Nephron progenitor cell (in vitro differentiated cells): ENCODE measurements around the gene NLGN4Y.

ENCODE experiments used
- DNase-seq: peaks from one replicate; pipeline ENCODE4 v3.0.0; 2021
- H3K27ac Mint-ChIP-seq: 2 replicates; pipeline ENCODE4 v1.8.0; 2021; ENCODE audit warnings: mild to moderate bottlenecking, moderate library complexity, mixed read lengths
- H3K27me3 Mint-ChIP-seq: 2 replicates; pipeline ENCODE4 v1.8.0; 2021; ENCODE audit warnings: mild to moderate bottlenecking, low read depth, mixed read lengths; ENCODE audit not compliant: poor library complexity
- H3K36me3 Mint-ChIP-seq: 2 replicates; pipeline ENCODE4 v1.8.0; 2021; ENCODE audit warnings: low read depth, mixed read lengths
- H3K4me1 Mint-ChIP-seq: 2 replicates; pipeline ENCODE4 v1.8.0; 2021; ENCODE audit warnings: mixed read lengths
- H3K4me3 Mint-ChIP-seq: 2 replicates; pipeline ENCODE4 v1.8.0; 2021; ENCODE audit warnings: mild to moderate bottlenecking, moderate library complexity, mixed read lengths
- H3K9me3 Mint-ChIP-seq: 2 replicates; pipeline ENCODE4 v1.8.0; 2021; ENCODE audit warnings: mild to moderate bottlenecking, moderate library complexity, mixed read lengths
- CTCF ChIP-seq: fragments of 200-600 bp; sonication (generic); IDR thresholded peaks from 2 replicates; pipeline ENCODE4 v1.5.0; 2021; ENCODE audit warnings: antibody characterized with exemption

Gene NLGN4Y

GRCh38 chrY:14581294-14581693 is 57.0 kb downstream of the NLGN4Y start:
- Mint-ChIP-seq H3K27me3 (no peaks in the 10 kb centered on the region), H3K9me3 (no peaks in the 10 kb centered on the region), H3K27ac (no peak overlapping the region)

GRCh38 chrY:14586725-14587124 is 62.4 kb downstream of the NLGN4Y start:
- Mint-ChIP-seq H3K27ac (no peak overlapping the region), H3K36me3 (no peaks in the 10 kb centered on the region), H3K27me3 (no peaks in the 10 kb centered on the region), H3K9me3 (no peaks in the 10 kb centered on the region), H3K4me3 (no peak overlapping the region), H3K4me1 (no peaks in the 10 kb centered on the region)
- TF ChIP-seq CTCF, result no peak
- no peak for DNase-seq

More at GRCh38 chrY:14581294-14581693, 57.0 kb downstream of the NLGN4Y start:
- no peaks in the 10 kb centered on the region for H3K36me3 Mint-ChIP-seq
- TF ChIP-seq CTCF, result no peak
- no peak for DNase-seq
- H3K4me1 Mint-ChIP-seq, result no peaks in the 10 kb centered on the region
- no peak overlapping the region for H3K4me3 Mint-ChIP-seq

DNA sequence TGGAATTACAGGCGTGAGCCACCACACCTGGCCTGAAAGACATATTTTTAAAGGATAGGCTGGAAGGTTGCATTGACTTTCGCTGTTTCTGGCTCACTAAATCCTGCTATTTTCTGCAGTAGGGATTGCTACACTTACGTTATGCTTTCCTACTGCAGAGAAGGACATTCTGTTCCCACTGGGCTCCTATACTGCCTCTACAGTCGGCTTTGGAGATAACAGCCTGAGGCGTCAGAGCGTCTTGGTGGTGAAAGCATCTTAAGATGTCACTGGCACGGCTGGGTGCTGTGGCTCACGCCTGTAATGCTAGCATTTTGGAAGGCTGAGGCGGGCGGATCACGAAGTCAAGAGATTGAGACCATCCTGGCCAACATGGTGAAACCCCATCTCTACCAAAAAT is 77.0 kb downstream of the NLGN4Y start:
- Mint-ChIP-seq H3K4me3 (no peak overlapping the region), H3K36me3 (no peaks in the 10 kb centered on the region), H3K27me3 (no peaks in the 10 kb centered on the region), H3K9me3 (no peaks in the 10 kb centered on the region), H3K4me1 (no peaks in the 10 kb centered on the region), H3K27ac (no peak overlapping the region)
- no peak for DNase-seq
- TF ChIP-seq CTCF, result no peak

DNA sequence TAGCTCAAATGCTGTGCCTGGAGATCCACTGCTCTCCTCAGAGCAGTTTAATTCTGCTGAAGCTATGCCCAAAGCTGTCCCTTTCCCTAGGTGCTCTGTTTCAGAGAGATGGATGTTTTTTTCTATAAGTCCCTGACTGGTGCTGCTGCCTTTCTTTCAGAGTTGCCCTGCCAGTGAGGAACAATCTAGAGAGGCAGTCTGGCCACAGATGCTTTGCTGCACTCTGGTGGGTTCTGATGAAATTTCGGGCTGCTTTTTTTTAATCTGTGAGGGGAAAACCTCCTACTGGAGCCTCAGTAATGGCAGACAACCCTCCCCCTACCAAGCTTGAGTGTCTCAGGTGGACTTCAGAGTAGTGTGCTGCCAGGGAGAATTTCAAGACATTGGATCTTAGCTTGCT is 93.3 kb downstream of the NLGN4Y start:
- no peaks in the 10 kb centered on the region for H3K9me3 Mint-ChIP-seq
- H3K4me3 Mint-ChIP-seq, result no peak overlapping the region
- no peaks in the 10 kb centered on the region for H3K36me3 Mint-ChIP-seq
- H3K27ac Mint-ChIP-seq, result no peak overlapping the region
- no peaks in the 10 kb centered on the region for H3K27me3 Mint-ChIP-seq
- no peak for TF ChIP-seq CTCF
- no peak for DNase-seq
- no peaks in the 10 kb centered on the region for H3K4me1 Mint-ChIP-seq

DNA sequence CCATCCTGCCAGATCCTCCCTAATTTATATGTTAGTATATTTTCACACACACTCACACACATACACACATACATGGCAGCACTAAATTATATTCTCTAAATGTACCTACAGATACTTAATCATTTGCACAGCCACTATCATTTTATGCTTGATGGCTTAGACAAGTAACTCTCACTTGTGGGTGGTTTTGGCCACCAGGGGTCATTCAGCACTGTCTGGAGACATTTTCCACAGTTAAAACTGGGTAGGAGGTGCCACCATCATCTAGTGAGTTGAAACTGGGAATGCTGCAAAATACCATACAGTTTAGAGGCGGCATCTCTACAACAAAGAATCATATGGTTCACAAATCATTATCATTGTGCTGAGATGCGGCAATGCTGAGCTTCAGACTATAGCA is 94.2 kb downstream of the NLGN4Y start:
- no peaks in the 10 kb centered on the region for H3K27me3 Mint-ChIP-seq
- H3K27ac Mint-ChIP-seq, result no peak overlapping the region
- H3K36me3 Mint-ChIP-seq, result no peaks in the 10 kb centered on the region
- no peak overlapping the region for H3K4me3 Mint-ChIP-seq
- no peaks in the 10 kb centered on the region for H3K4me1 Mint-ChIP-seq
- no peaks in the 10 kb centered on the region for H3K9me3 Mint-ChIP-seq
- no peak for TF ChIP-seq CTCF
- no peak for DNase-seq

- no peak for TF ChIP-seq CTCF
- no peaks in the 10 kb centered on the region for H3K9me3 Mint-ChIP-seq
- DNase-seq, result no peak
- H3K4me3 Mint-ChIP-seq, result no peak overlapping the region
- no peaks in the 10 kb centered on the region for H3K27me3 Mint-ChIP-seq
- no peaks in the 10 kb centered on the region for H3K36me3 Mint-ChIP-seq
- H3K27ac Mint-ChIP-seq, result no peak overlapping the region
- no peaks in the 10 kb centered on the region for H3K4me1 Mint-ChIP-seq
Measured at GRCh38 chrY:14628208-14628607, 103.9 kb downstream of the NLGN4Y start.
